NCI-H1930 (cell line): ENCODE measurements around the gene OXSR1.
"Not testable (repeated sequence)": the region's sequence is repeated elsewhere in the genome, so short reads cannot be mapped to it uniquely, and the experiment has no call there.

Source experiments
- DNase-seq, 2 experiments: peaks; one replicate each; lab custom pipeline; 2025; lab: John Stamatoyannopoulos, UW

Gene OXSR1

GRCh38 chr3:38271553-38271952 lies 106.2 kb downstream of the OXSR1 start:
- no peak for DNase-seq

DNA sequence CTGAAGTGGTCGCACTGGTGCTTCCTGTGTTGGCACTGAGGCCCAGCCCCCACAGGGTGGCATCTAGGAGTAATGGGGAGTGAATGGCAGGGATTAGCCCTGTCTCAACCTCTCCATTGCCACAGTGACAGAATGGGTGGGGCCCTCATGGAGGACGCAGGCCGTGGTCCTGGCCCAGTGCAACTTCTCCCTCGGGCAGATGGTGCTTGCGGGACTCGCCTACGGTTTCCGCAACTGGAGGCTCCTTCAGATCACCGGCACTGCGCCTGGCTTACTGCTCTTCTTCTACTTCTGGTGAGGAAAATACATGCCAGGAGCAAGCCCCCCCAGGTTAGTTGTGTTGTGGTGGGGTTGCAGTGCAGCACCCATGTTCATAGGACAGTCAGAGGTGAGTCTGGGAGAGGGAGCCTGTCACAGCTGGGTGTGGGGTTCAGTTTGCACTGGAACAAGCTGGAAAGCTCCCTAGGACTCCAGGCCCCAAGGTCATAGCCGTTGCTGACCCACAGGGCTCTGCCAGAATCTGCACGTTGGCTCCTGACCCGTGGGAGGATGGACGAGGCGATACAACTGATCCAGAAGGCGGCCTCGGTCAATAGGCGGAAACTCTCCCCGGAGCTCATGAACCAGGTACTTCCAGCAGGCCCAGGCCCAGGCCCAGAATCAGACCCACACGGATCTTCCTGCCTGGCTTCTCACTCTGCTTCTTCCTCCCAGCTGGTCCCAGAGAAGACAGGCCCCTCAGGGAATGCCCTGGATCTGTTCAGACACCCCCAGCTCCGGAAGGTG lies 109.7 kb downstream of the OXSR1 start:
- no peak for DNase-seq

GRCh38 chr3:38275658-38276057 lies 110.3 kb downstream of the OXSR1 start:
- no peak for DNase-seq

DNA sequence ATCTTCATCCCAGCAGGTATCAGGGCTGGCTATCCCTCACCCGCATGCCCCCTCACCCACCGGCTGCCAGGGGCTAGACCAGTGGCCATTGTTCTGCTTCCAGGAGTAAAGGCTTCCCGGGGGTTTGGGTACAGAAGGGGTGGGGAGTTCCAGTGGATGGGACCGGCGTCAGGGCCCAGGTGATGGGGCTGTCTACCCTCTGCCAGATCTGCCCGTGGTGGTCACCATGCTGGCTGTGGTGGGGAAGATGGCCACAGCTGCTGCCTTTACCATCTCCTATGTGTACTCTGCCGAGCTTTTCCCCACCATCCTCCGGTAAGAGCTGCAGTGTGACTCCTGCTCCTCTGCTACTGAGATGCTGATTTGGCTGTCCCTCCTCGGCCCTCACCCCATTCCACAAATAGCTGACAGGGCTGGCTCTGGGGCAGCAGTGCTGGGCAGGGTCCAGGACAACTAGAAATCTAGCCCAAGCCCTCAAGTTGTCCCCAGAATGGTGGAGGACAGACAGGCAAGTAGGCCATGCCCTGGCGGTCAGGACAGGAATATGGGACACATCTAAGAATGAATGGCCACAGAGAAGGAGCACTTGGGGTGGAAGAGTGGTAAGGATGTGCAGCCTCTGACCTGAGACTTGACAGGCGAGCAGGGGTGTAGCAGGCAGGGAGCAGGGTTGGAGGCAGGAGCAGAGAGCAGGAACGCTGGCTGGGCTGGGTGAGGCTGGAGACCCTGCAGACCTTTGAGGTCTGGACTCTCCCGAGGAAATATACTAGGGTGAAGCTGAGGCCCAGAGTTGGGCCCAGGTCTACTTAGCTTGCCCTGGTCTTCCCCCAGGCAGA lies 111.0 kb downstream of the OXSR1 start:
- DNase-seq = no peak

- no peak for DNase-seq
Observed at GRCh38 chr3:38276917-38277630, 111.7 kb downstream of the OXSR1 start.

GRCh38 chr3:38278841-38279240 lies 113.5 kb downstream of the OXSR1 start:
- DNase-seq = no peak

GRCh38 chr3:38281895-38282686 lies 116.8 kb downstream of the OXSR1 start, which contains the start of gene SLC22A14:
TSS of gene SLC22A14 (plus strand) at chr3:38282294. CDS start at chr3:38306027, 23,733 bp downstream.
- DNase-seq = no peak

- DNase-seq = no peak
Observed at GRCh38 chr3:38283810-38284755, 118.7 kb downstream of the OXSR1 start.

- no peak for DNase-seq
Observed at GRCh38 chr3:38284756-38285150, 119.4 kb downstream of the OXSR1 start.

- DNase-seq = not testable (repeated sequence)
Observed at GRCh38 chr3:38289286-38290217, 124.2 kb downstream of the OXSR1 start.

GRCh38 chr3:38297053-38297452 lies 131.7 kb downstream of the OXSR1 start:
- DNase-seq = not testable (repeated sequence)

DNA sequence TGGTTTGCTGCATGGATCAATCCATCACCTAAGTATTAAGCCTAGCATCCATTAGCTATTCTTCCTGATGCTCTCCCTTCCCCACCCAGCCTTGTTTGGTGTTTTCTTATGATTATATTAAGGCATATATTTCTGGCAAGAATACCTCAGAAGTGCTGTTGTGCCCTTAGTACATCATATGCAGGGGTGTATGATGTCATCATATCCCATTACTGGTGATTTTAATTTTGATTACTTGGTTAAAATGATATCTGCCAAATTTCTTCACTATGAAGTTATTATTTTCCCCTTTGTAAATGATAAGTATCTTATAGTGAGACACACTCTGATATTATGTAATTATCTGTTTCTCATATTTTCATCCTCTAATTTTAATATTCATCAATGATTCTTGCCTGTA lies 132.2 kb downstream of the OXSR1 start:
- no peak for DNase-seq

DNA sequence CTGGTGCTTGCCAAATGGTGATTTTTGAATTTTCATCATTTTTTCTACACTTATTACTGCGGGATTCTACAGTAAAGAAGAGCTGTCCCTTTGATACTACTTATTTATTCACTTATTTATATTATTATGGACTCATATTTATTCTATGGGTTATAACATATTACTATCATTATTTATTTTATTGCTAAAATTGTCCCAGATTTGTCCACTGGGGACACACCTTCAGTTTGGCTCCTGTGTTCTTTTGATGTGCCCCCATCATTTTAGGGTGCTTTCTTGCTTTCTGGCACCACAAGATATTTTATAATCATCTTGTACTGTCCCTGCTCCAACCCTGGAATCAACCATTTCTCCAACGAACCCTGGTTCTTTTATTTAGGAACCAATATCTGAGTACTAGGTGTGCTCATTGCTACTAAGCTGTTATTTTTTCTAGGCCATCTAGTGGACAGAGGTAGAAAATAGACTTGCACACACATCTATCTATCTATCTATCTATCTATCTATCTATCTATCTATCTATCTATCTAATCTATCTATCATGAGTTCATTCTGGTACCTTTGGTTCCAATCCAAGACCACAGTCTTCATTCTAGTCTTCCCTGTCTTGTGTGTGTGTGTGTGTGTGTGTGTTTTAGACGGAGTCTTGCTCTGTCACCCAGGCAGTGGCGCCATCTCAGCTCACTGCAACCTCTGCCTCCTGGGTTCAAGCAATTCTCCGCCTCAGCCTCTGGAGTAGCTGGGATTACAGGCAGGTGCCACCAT lies 132.8 kb downstream of the OXSR1 start:
- DNase-seq = no peak
